Measurements from ENCODE around the gene HDAC4.

GRCh38 chr2:239118675-239119211 lies 282.1 kb downstream of the HDAC4 start:
- no peak for TF ChIP-seq POLR2AphosphoS5 (IDR thresholded peaks at IDR 0.05)
- no peak for TF ChIP-seq CTCF (IDR thresholded peaks at IDR 0.05)
- no peak for TF ChIP-seq EP300 (IDR thresholded peaks at IDR 0.05)
